ENCODE data around the gene CPNE5.

DNA sequence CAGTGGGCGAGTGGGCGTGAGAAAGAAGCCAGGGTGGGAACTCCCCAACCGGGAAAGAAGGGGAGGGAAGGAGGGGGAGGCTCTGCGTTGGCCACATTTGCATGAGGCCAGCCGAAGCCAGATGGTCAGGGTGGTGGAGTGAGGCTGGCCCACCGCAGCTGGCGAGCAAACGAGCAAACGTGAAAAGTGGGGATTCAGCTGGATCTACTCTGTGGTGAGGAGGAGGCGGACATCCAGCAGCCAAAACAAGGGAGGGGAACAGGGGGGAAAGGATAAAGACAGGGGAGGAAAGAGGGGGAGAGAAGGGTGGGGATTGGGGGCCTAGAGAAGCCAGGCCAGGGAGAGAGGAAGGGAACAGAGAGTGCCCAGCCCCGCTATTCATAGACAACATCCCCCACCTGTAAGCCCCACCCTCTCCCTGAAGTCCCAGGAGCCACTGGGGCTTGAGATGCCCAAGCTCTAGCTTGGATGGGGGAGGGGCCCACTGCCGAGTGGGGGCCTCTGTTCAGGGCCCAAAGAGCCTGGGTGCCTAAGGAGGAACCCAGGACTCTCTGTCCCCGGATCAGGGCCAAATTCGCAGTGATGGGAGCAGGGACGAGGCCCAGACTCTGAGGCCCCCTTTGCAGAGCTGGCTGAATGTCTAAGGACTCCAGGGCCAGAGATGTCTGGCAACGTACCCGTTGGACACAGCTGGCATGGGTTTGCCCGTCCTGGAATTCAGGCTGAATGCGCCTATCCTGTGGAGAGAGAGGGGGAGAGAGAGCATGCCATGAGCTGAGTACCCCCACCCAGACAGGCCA is 45.1 kb downstream of the CPNE5 start:
- TF ChIP-seq, protein P1, sequence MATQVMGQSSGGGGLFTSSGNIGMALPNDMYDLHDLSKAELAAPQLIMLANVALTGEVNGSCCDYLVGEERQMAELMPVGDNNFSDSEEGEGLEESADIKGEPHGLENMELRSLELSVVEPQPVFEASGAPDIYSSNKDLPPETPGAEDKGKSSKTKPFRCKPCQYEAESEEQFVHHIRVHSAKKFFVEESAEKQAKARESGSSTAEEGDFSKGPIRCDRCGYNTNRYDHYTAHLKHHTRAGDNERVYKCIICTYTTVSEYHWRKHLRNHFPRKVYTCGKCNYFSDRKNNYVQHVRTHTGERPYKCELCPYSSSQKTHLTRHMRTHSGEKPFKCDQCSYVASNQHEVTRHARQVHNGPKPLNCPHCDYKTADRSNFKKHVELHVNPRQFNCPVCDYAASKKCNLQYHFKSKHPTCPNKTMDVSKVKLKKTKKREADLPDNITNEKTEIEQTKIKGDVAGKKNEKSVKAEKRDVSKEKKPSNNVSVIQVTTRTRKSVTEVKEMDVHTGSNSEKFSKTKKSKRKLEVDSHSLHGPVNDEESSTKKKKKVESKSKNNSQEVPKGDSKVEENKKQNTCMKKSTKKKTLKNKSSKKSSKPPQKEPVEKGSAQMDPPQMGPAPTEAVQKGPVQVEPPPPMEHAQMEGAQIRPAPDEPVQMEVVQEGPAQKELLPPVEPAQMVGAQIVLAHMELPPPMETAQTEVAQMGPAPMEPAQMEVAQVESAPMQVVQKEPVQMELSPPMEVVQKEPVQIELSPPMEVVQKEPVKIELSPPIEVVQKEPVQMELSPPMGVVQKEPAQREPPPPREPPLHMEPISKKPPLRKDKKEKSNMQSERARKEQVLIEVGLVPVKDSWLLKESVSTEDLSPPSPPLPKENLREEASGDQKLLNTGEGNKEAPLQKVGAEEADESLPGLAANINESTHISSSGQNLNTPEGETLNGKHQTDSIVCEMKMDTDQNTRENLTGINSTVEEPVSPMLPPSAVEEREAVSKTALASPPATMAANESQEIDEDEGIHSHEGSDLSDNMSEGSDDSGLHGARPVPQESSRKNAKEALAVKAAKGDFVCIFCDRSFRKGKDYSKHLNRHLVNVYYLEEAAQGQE (IDR thresholded peaks at IDR 0.05; ENCODE audit: insufficient read depth in 1 of 2, low read depth in 2 of 2, low read length in 2 of 2) = no peak
- TF ChIP-seq POLR2AphosphoS5 (IDR thresholded peaks at IDR 0.05; ENCODE audit: low read depth, low read length) (no peak), TAF1 (IDR thresholded peaks at IDR 0.05; ENCODE audit: borderline replicate concordance, insufficient read depth, low read length) (no peak)

All from PFSK-1 (cell line).